Endometrium (tissue), 2 donors: ENCODE results near the gene CLASRP.

Experiments used
- FAIRE-seq: peaks from 2 replicates; lab custom pipeline; 2012; peaks lifted over from hg19 to GRCh38; lab: Jason Lieb, UNC
- donor health status: control.
- donor health status: control.

The CLASRP gene

GRCh38 chr19:45021971-45022370 lies 16.9 kb upstream of the CLASRP start:
- FAIRE-seq, result no peak

- no peak for FAIRE-seq
Observed at GRCh38 chr19:45023048-45023447, 15.8 kb upstream of the CLASRP start.

GRCh38 chr19:45025264-45025663 lies 13.6 kb upstream of the CLASRP start:
- no peak for FAIRE-seq

- FAIRE-seq, result no peak
Observed at GRCh38 chr19:45027371-45027770, 11.5 kb upstream of the CLASRP start.

GRCh38 chr19:45030825-45031224 lies 8.0 kb upstream of the CLASRP start:
- FAIRE-seq, result no peak

- FAIRE-seq, result no peak
Observed at GRCh38 chr19:45032421-45032820, 6.4 kb upstream of the CLASRP start.

GRCh38 chr19:45035755-45036154 lies 3.1 kb upstream of the CLASRP start:
- no peak for FAIRE-seq

- FAIRE-seq, result no peak
Observed at GRCh38 chr19:45037393-45038169, 1.3 kb upstream of the CLASRP start.

- no peak for FAIRE-seq
Observed at GRCh38 chr19:45040059-45040771, 1.4 kb downstream of the CLASRP start.

GRCh38 chr19:45041125-45041524 lies 2.3 kb downstream of the CLASRP start:
- no peak for FAIRE-seq

GRCh38 chr19:45045671-45046353 lies 7.0 kb downstream of the CLASRP start:
- FAIRE-seq, result no peak

GRCh38 chr19:45046355-45046754 lies 7.5 kb downstream of the CLASRP start:
- FAIRE-seq, result no peak

GRCh38 chr19:45047188-45047797 lies 8.4 kb downstream of the CLASRP start:
- no peak for FAIRE-seq

GRCh38 chr19:45049073-45049736 lies 10.4 kb downstream of the CLASRP start:
- no peak for FAIRE-seq

- FAIRE-seq, result no peak
Observed at GRCh38 chr19:45050036-45050435, 11.2 kb downstream of the CLASRP start.

GRCh38 chr19:45051929-45052579 lies 13.2 kb downstream of the CLASRP start:
- FAIRE-seq, result no peak

- no peak for FAIRE-seq
Observed at GRCh38 chr19:45056831-45057230, 18.0 kb downstream of the CLASRP start.

GRCh38 chr19:45057444-45057843 lies 18.6 kb downstream of the CLASRP start:
- FAIRE-seq, result no peak

GRCh38 chr19:45058622-45059159 lies 19.8 kb downstream of the CLASRP start:
- FAIRE-seq, result no peak

- FAIRE-seq, result no peak
Observed at GRCh38 chr19:45059258-45059965, 20.6 kb downstream of the CLASRP start.

- no peak for FAIRE-seq
Observed at GRCh38 chr19:45061965-45062364, 23.1 kb downstream of the CLASRP start.
